D721Med (cell line): Measurements from ENCODE around the gene OSM.

Experiments
- DNase-seq: peaks from one replicate; pipeline ENCODE4 v3.0.0; 2011; ENCODE audit warnings: low spot score; ENCODE audit not compliant: insufficient read length
- FAIRE-seq: peaks from 2 replicates; lab custom pipeline; 2011; peaks lifted over from hg19 to GRCh38; lab: Jason Lieb, UNC
- TF ChIP-seq, protein P1 (sequence below): IDR thresholded peaks from 2 replicates; pipeline ENCODE4 v1.5.1; 2012; ENCODE audit warnings: mild to moderate bottlenecking, control low read depth; ENCODE audit not compliant: insufficient read depth; ENCODE audit errors: missing control alignments

OSM gene

DNA sequence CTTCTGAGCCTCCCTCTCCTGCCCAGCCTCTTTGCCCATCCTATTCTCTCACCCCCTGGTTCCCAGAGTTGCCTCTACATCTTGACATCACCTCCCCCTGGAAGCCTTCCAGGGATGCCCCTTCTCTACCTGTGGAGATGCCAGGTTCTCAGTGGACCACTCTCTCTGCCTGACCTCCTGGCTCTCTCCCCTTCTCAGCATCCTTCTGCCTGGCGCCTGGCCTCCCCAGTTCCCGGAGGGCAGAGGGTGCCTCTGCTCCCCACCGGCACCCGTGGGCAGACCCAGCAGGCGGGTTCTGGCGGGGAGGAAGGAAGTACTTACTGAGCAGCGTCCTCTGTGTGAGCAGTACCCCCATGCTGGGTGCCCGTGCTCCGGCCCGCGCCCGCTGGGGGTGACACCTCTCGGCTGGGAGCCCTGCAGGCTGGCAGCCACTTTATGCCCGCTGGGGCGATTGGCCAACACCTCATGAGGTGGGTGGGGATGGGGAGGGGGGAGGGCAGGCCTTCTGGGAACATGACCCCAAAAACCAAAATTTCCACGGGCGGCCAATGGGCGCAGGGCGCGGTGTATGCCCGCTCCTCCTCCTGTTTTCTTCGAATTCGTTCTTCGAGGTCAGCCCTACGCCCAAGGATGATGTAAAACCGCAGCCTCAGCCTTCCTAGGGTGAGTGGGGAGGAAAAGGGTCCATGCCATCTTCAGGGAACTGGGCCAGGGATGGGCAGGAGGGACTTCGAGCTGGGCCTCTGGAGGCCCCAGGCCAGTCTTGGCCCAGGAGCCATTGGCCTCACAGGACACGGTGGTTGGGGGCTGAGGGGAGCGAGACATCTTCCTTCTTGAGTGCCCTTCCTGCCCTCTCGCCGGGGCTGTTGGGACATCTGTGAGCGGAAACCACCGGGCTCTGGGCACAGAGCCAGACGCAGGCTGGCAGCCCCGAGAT is at the start of gene OSM:
TSS of gene OSM (minus strand) at position 407 of the 937 bp plus-strand sequence. CDS start at position 355, 52 bp downstream.
- FAIRE-seq (no peak), DNase-seq (no peak)
- TF ChIP-seq, protein P1, sequence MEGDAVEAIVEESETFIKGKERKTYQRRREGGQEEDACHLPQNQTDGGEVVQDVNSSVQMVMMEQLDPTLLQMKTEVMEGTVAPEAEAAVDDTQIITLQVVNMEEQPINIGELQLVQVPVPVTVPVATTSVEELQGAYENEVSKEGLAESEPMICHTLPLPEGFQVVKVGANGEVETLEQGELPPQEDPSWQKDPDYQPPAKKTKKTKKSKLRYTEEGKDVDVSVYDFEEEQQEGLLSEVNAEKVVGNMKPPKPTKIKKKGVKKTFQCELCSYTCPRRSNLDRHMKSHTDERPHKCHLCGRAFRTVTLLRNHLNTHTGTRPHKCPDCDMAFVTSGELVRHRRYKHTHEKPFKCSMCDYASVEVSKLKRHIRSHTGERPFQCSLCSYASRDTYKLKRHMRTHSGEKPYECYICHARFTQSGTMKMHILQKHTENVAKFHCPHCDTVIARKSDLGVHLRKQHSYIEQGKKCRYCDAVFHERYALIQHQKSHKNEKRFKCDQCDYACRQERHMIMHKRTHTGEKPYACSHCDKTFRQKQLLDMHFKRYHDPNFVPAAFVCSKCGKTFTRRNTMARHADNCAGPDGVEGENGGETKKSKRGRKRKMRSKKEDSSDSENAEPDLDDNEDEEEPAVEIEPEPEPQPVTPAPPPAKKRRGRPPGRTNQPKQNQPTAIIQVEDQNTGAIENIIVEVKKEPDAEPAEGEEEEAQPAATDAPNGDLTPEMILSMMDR, result no peak

DNA sequence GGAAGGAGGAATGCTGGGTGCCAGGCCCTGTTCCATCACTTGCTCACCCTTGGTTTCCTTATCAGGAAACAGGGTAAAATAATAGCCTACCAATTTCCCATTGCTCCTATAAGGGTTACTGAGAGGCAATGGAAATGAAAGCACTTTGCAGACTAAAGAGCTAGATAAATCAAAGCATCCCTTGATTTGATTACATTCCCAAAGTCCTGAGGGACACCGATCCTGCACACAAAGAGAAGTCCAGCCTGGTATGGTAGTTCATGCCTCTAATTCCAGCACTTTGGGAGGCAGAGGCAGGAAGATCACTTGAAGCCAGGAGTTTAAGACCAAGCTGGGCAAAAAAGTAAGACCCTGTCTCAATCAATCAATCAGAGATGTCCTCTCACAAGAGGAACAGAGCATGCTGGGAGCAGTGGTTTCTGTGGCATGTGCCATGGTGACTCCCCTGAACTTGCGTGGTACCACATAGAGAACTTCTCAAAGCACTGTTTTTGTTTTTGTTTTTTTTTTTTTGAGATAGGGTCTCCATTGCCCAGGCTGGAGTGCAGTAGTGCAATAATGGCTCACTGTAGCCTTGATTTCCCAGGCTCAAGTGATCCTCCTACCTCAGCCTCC is 49.4 kb upstream of the OSM start:
- TF ChIP-seq, protein P1, result no peak
- DNase-seq (no peak), FAIRE-seq (no peak)

DNA sequence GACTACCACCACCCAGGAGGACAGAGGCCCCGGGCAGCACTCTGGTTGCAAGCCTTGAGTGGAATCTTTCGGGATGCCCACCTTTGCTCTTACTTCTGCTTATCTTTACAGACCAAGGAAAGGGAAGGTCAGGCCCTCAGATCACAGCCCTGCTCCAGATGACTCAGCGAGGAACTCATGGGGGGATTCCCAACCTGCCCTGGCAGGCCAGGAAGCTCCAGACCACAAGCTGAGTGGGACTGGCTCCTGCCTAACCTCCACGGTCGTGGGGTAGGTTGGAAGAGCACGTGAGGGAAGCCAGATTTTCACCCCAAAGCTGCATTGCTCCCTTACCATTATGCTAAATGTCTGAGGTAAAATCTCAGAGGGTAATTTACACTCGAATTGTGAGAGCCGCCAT is 48.3 kb upstream of the OSM start:
- FAIRE-seq (no peak), DNase-seq (no peak)
- TF ChIP-seq, protein P1, result no peak

DNA sequence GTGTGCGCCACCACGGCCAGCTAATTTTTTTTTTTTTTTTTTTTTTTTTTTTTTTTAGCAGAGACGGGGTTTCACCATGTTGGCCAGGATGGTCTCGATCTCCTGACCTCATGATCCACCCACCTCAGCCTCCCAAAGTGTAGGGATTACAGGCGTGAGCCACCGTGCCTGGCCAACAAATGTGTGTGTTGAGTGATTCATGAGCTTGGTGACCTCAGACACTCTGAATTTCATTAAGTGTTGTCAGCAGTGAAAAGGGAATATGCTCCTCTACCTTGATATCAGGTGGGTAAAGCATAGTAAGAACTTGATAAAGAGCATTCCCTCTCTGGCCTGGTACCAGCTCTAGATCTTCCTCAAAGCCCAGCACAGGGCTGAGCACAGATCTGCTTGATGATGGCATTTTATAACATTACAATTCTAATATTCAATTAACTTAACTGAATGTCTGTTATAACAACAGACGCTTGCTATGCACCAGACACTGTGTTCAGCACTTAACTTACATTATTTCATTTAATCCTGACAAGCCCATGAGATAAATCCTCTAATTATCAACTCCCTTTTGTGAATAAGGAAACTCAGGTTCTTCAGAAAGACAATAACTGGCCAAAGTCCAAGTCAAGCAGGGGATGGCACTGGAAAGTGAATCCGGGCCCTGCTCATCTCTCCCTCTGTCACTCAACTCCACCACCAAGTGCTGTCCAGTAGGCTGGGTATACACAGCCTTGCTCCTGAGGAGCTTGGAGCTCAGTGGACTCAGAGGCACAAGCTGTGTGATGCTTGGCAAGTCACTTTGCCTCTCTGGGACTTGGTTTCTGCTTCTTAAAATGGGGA is 47.1 kb upstream of the OSM start:
- TF ChIP-seq, protein P1, result no peak
- FAIRE-seq (no peak), DNase-seq (no peak)

DNA sequence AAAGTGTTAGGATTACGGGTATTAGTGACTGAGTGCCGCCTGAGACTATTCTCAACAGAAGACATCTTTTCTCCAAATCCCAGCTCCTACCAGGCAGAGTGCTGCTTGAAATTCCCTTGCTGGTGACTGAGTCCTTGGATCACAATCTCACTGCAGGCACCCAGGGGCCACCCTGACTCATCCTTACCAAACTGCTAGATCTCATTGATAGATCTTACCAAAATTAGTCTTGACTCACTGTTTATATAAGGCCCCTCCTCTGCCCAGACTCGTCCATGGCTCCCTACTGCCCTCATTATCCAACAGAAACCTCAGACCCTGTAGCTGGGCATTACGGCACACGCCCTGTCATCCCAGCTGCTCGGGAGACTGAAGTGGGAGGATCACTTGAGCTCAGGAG is 45.4 kb upstream of the OSM start:
- TF ChIP-seq, protein P1, result no peak
- no peak for FAIRE-seq
- no peak for DNase-seq

DNA sequence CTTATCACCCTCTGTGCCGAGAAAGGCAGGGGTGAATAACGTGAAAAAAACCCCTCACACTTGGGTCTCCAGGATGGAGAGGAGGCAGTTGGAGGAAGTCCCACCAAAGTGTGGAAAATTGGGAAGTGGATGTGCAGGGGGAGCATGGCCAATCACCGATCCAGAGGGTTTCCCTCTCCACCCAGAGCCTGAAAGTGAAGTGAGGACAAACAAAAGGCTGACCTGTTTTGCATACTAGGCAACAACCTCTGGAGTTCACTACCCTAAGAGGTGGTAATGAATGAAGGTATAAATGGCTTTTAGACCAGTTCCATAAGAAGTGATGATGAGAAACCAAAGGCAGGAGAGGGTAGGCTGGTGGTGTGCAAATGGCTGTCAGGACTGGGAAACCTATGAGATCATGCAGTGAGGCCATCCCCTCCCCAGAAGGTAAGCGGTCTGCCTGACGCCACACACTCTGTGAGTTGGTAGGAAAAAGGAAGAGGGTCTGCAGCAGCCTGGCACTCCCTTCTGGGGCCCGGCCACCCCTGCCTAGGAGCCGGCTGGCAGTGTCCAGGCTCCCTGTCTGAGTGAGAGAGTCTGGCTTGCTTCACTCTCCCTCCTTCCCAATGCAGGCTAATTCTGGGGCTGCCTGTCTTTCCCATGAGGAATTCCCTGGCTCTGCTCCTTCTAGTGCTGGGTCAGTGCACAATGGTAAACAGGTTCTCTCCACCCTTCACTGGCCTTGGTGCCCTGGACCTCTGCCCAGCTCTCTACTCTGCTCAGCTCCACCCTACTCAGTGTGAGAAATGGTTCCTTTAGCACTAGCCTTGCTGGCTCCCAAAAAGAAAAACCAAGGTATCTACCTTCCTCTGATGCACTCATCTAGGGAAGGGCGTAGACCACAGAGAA is 44.5 kb upstream of the OSM start:
- DNase-seq, result no peak
- TF ChIP-seq, protein P1, result no peak
- no peak for FAIRE-seq
